DMS114 treated with DMSO at 0.1 percent for 48 hours (cell line): ENCODE data around the gene MACC1.

ENCODE experiments used
- DNase-seq: peaks from one replicate; lab custom pipeline; 2025; ENCODE audit not compliant: unreplicated experiment; lab: John Stamatoyannopoulos, UW

The MACC1 gene

GRCh38 chr7:20183086-20183485, 34.1 kb downstream of the MACC1 start:
- no peak for DNase-seq

DNA sequence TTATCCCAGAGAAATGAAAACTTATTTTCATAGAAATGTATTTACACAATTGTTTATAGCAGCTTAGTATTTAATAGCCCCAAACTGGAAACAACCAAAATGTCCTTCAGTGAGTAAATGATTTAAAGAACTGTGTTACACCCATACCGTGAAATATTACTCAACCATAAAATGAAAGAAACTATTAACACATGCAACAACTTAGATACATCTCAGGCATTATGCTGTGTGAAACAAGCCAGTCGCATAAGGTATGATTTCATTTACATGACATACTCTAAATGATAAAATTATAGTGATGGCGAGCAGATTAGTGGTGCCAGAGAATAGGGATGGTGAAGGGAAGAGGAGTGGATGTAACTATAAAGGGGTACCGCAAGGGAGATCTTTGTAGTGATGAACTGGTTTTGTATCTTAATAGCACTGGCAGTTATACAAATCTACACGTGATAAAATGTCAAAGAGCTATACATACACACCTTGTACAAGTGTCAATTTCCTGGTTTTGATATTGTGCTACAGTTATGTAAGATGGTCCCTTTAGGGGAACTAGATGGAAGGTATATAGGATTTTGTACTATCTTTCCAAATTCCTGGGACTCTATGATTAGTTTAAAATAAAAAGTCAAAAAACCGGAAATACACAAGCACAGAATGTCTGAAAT, 40.5 kb downstream of the MACC1 start:
- DNase-seq: no peak

DNA sequence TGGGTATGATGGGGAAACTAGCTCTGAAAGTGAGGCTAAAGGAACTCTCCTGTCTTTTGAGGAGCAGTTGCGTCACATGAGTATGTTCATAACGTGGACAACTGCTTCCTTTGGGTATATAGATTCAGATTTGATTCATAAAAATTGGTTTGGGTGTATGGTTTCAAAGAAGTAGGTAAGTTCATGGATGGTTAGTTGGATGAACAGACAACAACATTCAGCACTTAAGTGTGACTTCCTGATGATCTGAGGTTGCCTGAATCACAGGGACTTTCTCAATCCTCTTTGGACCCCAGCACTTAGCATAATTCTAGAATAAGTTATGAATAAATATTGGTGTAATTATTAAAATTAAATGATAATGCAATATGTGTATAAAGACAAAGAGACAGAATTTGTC, 43.4 kb downstream of the MACC1 start:
- no peak for DNase-seq

DNA sequence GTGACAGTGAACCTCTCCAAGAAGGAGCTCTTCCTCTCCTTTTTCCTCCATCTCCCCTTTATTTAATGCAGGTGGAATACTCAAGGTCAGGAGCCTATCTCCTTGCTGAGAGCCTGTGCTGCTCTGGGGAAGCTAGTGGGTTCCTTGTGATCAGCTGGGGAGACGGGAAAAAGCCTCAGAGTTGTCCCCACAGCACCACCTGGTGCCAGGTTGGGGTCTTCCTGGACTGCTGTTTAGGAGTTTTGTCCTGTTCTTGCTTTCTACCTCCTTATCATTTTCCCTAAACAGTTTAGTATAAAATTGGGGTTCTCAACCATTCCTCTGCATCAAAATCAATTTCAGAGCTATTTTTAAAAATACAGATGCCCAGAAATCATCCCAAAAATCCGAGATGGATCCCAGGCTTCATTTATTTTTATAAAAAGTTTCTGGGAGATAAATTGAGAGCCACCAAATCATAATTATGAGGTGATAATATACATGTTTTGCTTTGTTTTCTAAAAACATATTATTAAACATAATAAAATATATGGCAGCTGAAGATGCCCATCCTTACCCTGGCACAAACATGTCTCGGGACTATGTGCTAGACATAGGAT, 44.3 kb downstream of the MACC1 start:
- peak; percentile 51 for DNase-seq

DNA sequence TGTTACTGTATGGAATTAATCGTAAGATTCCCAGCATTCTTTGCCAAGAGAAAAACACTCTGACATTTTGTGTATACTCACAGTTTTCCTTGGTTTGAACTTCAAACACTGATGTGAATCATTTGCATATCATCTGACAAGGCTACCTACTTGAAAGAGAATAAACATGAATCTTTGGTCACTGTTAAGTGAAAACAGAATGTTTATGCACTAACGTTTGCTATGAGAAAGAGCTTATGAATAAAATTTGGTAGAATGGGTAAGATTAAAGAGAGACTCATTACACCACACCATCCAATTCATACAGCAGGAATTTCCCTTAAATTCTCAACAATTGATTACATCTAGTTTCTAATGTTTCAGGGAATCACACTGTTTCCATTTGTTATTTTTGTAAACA, 46.6 kb downstream of the MACC1 start:
- DNase-seq: no peak

DNA sequence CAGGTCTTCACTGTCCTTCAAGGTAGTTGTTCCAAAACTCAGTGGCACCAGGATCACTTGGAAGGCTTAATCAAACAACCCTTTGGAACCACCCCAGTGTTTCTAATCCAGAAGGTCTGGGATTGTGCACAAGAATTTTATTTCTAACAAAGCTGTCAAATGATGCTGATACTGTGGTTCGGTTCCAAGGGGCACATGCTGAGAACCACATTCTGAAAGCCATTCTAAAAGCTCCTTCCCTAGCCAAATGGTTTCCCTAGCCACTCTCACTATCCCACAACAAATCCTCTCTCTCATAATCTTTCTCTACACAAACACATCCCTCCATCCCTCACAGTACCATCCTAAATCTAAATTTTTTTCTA, 52.1 kb downstream of the MACC1 start:
- DNase-seq: no peak

- no peak for DNase-seq
Observed at GRCh38 chr7:20164425-20165145, 52.6 kb downstream of the MACC1 start.

DNA sequence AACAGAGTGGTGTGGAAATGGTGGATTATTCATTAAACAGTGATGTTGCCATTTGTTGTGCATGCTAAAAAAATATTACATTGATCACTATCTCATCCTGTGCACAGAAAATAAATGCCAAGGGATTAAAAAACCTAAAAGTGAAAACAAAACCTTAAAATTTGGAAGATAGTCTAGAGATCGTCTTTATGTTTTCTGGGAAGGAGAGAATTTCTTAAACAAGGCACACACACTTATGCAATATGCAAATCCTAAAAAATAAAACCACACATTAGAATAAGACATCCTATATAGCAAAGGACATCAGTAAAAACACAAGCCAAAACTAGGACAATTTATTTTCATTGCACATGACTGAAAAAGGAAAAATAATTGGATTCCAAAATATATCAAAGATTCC, 54.5 kb downstream of the MACC1 start:
- DNase-seq: no peak

- DNase-seq: no peak
Observed at GRCh38 chr7:20159226-20159747, 57.9 kb downstream of the MACC1 start.

- no peak for DNase-seq
Observed at GRCh38 chr7:20158684-20159083, 58.5 kb downstream of the MACC1 start.

DNA sequence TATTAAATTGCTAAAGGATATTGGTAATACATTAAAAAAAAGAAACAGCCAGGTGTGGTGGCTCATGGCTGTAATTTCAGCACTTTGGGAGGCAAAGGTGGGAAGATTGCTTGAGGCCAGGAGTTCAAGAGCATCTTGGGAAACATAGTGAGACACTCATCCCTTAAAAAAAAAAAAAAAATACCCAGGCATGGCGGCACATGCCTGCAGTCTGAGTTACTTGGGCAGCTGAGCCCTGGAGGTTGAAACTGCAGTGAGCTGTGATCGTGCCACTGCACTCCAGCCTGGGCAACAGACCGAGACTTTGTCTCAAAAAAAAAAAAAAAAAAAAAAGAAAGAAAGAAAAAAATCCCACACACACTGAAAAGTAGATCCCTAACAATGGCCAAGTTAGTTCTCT, 59.7 kb downstream of the MACC1 start:
- no peak for DNase-seq

- DNase-seq: no peak
Observed at GRCh38 chr7:20153999-20154398, 63.2 kb downstream of the MACC1 start.

DNA sequence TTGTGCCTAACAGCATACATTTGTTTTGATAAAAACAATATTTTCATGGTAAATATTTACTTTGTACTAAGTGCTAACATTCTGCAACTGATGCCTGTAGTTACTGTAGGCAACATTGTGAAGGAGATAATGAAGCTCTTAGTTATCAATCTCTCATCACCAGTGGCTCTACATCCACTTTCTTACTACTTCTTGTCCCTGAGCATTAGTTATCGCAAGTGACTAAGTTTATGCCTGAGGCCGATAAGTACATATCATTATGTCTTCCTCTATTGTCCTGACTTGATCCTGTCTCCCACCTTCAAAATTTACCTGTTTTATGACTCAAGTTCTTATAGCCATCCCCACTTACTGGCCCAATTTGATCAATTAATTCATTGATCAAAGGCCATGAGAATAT, 63.6 kb downstream of the MACC1 start:
- no peak for DNase-seq

DNA sequence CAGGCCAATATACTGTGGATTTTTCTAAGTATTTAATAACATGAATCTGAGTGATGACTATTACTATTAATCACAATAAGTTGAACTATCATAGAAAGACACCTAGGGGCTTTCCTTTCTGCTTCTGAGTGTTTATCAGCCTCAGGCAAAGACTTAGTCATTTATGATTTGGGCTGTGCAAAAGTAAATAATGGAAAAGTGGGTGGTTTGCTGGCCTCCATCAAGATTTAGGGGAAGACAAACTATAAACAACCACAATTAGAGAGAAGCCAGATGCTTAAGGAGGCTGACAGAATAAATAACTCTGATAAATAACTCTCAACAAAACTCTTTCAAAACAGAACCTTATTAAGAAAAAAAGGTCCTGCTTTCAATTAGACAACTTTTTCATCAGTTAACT, 64.7 kb downstream of the MACC1 start:
- DNase-seq: no peak

- DNase-seq: no peak
Observed at GRCh38 chr7:20151708-20152456, 65.3 kb downstream of the MACC1 start.

GRCh38 chr7:20146451-20146850, 70.7 kb downstream of the MACC1 start:
- no peak for DNase-seq

DNA sequence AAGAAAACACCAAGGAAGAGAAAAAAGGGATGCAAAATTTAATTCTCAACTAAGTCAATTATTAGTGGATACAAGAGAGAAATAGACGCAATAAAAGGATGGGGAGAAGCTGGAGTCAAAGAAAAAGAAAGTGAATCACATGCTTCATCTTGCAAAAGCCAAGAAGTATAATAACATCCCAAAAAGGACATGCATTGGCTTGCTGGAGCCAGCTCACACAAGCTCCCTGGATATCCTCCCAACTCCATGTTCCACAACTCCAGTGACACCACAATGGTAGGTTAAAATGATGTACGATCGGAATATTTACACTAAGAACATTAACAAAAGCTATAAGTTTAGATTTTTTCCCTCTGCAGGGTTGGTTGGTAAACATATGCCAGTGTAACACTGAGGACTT, 72.4 kb downstream of the MACC1 start:
- no peak for DNase-seq

GRCh38 chr7:20141666-20142065, 75.5 kb downstream of the MACC1 start:
- no peak for DNase-seq

GRCh38 chr7:20141002-20141345, 76.2 kb downstream of the MACC1 start:
- DNase-seq: no peak

GRCh38 chr7:20140291-20141001, 76.7 kb downstream of the MACC1 start:
- no peak for DNase-seq

GRCh38 chr7:20136647-20137046, 80.5 kb downstream of the MACC1 start:
- no peak for DNase-seq
